ENCODE data around the gene HMGCS2. TPM values are rescaled to one million over a fixed set of nuclear protein-coding genes. Genes with fewer than 3 reads are reported as not detected.

The HMGCS2 gene
- total and polyA plus RNA-seq, 9 of the 15 experiments (the other 6 are each of a cell fraction or from before 2014, with no cell fraction given) = 0.13 TPM; not detected in 8

- TF ChIP-seq CXXC5 (CRISPR knock-in tag; IDR thresholded peaks at IDR 0.05) (peak; percentile 61; the same call in 1 of the 2 replicates), ILK (tag; IDR thresholded peaks at IDR 0.05; ENCODE audit: borderline replicate concordance, low read depth) (no peak), SRSF3 (IDR thresholded peaks at IDR 0.05; ENCODE audit: insufficient read depth, low read length) (no peak), E2F6 (IDR thresholded peaks at IDR 0.05; ENCODE audit: borderline replicate concordance in 1 of 2, extremely low read depth in 1 of 2, insufficient read depth in 1 of 2, insufficient read length in 1 of 2, low read depth in 1 of 2, low read length in 1 of 2, poor library complexity in 1 of 2, severe bottlenecking in 1 of 2) (peak in 1 of 2 experiments; percentile 25), GMEB1 (CRISPR knock-in tag; IDR thresholded peaks at IDR 0.05) (no peak), ARID3A (IDR thresholded peaks at IDR 0.05; ENCODE audit: borderline replicate concordance, low read depth, low read length) (peak; percentile 11; the same call in 1 of the 2 replicates), ATF7 (IDR thresholded peaks at IDR 0.05) (peak; percentile 85; the same call in 1 of the 2 replicates), SMARCA4 (IDR thresholded peaks at IDR 0.05) (peak; percentile 22; the same call in 1 of the 2 replicates), ZNF395 (CRISPR knock-in tag; IDR thresholded peaks at IDR 0.05) (no peak), MBD1 (CRISPR knock-in tag; IDR thresholded peaks at IDR 0.05) (no peak), SMAD2 (IDR thresholded peaks at IDR 0.05; ENCODE audit: low read depth, low read length) (no peak), RBM34 (IDR thresholded peaks at IDR 0.05; ENCODE audit: borderline replicate concordance, insufficient read depth, low read length) (no peak), ATF6 (CRISPR knock-in tag; IDR thresholded peaks at IDR 0.05) (no peak), MTA1 (IDR thresholded peaks at IDR 0.05; ENCODE audit: borderline replicate concordance) (no peak), MAFF (IDR thresholded peaks at IDR 0.05; ENCODE audit: low read length) (no peak), ZNF224 (CRISPR knock-in tag; IDR thresholded peaks at IDR 0.05) (no peak), POLR2AphosphoS2 (IDR thresholded peaks at IDR 0.05; ENCODE audit: low read length) (no peak)
Measured at GRCh38 chr1:119712342-119713038, 56.2 kb downstream of the HMGCS2 start (continued).

Measured in K562 (cell line).